Right lobe of liver (tissue), 6 donors: ENCODE data around the gene HUS1B. TPM values are rescaled to one million over a fixed set of nuclear protein-coding genes. Genes with fewer than 3 reads are reported as not detected.
"Not testable (repeated sequence)": the region's sequence is repeated elsewhere in the genome, so short reads cannot be mapped to it uniquely, and the experiment has no call there.

Source experiments
- ATAC-seq, 4 donors: fragments of 200-7000 bp; cut with Tn5 transposase; one replicate each; pipeline ENCODE4 v1.9.1; 2020; ENCODE audit warnings: mild to moderate bottlenecking in 4 of 4, moderate library complexity in 4 of 4
- DNase-seq, 3 donors: peaks; one replicate each; pipeline ENCODE4 v3.0.0-alpha.2; 2020
- H3K27ac ChIP-seq, 3 donors: fragments of 200-600 bp; one replicate each; pipeline ENCODE4 v1.8.0; 2022
- H3K27me3 ChIP-seq, 2 donors: fragments of 200-600 bp; one replicate each; pipeline ENCODE4 v1.8.0; 2022
- H3K36me3 ChIP-seq, 4 donors: fragments of 200-600 bp; sonication (generic) in 1 of 4; one replicate each; pipeline versions ENCODE4 v1.5.1 to v1.8.0; 2017 to 2022; ENCODE audit warnings: control low read depth in 1 of 4
- H3K4me1 ChIP-seq, 4 donors: fragments of 200-600 bp; sonication (generic) in 1 of 4; one replicate each; pipeline versions ENCODE4 v1.5.1 to v1.8.0; 2017 to 2022; ENCODE audit warnings: control low read depth in 1 of 4
- H3K4me3 ChIP-seq, 3 donors: fragments of 200-600 bp; one replicate each; pipeline ENCODE4 v1.8.0; 2022
- H3K9me3 ChIP-seq, 4 donors: fragments of 200-600 bp; sonication (generic) in 1 of 4; one replicate each; pipeline versions ENCODE4 v1.5.1 to v1.8.0; 2017 to 2022; ENCODE audit warnings: control low read depth in 1 of 4
- CTCF ChIP-seq, 4 donors: fragments of 200-600 bp in 3 of 4; fragments of 450-650 bp in 1 of 4; IDR thresholded peaks; one replicate each; pipeline versions ENCODE4 v1.5.1 to v1.8.0; 2016 to 2022; ENCODE audit warnings: antibody characterized with exemption in 4 of 4, mild to moderate bottlenecking in 2 of 4
- POLR2A ChIP-seq: fragments of 450-650 bp; IDR thresholded peaks from one replicate; pipeline ENCODE4 v1.6.1; 2017; ENCODE audit warnings: antibody characterized with exemption, mild to moderate bottlenecking
- WGBS: methylation state at CpG from one replicate; pipeline ENCODE4 v1.1.6; 2018; ENCODE audit warnings: low coverage, low lambda C conversion rate; ENCODE audit not compliant: insufficient coverage; ENCODE audit errors: missing lambda C conversion rate; 5-methylcytosine and 5-hydroxymethylcytosine counted together
- intact Hi-C, 2 donors: fragments of 100-400 bp; cut with DNase I; formaldehyde crosslinking; loops; one replicate each; pipeline versions ENCODE4 v1.11.2 to v1.14.1; 2022
- total RNA-seq, 6 experiments: library from RNA; depleted of rRNA in 2 of 6; stranded (reverse); fragments of >200 nt in 2 of 6; fragmentation: NEBNext Ultra II Directional in 3 of 6; extraction: Animal tissue kit (Norgen Biotek cat#: 25700) in 3 of 6; gene quantifications; one replicate each; pipeline versions ENCODE4 v1.1.0 to v1.2.4, GENCODE V29; 2016 to 2023
- donor health status: DM: no; HTN: yes; CAD: no.
- donor health status: DM: no; HTN: no; CAD: no.
- donor health status: DM: no; HTN: no; CAD: no.
- donor health status: DM: no; HTN: yes; CAD: no.
- donor health status: DM: no; HTN: yes; CAD: no.

HUS1B gene
- total RNA-seq, 6 experiments from 2014 or later, result 0.26 to 2.8 (median 0.34) TPM; not detected in 1

DNA sequence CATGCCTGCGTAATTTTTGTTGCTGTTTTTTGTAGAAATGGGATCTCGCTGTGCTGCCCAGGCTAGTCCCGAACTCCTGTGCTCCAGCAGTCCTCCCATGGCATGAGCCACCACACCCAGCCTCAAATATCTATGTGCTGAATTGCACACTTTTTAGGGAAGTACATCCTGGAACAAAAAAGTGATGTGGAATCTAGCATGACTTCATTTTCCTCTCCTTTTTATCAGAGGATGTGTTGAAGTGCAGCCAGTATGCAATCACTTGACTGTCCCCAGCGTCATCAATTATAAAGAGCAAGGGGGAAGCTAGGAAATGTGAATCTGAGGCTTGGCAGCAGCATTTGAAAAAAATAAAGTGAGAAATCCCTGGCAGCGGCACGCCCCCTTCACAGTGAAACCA is 42.4 kb upstream of the HUS1B start:
- DNase-seq, result no peak
- ATAC-seq, result peak; percentile 46 to 74 (median 54)
- 53% methylated on average over 4 of the region's 6 CpGs for WGBS
- Histone ChIP-seq H3K4me3 (no peak overlapping the region), H3K36me3 (no peaks in the 10 kb centered on the region), H3K9me3 (no peaks in the 10 kb centered on the region), H3K27me3 (no peaks in the 10 kb centered on the region), H3K4me1 (peaks cover 0 to under 1% (median 0%) of the 10 kb centered on the region in 4 donors), H3K27ac (no peak overlapping the region)
- intact Hi-C loops, result no loop called here
- TF ChIP-seq CTCF (IDR thresholded peaks at IDR 0.05), result no peak
- TF ChIP-seq POLR2A, result no peak

DNA sequence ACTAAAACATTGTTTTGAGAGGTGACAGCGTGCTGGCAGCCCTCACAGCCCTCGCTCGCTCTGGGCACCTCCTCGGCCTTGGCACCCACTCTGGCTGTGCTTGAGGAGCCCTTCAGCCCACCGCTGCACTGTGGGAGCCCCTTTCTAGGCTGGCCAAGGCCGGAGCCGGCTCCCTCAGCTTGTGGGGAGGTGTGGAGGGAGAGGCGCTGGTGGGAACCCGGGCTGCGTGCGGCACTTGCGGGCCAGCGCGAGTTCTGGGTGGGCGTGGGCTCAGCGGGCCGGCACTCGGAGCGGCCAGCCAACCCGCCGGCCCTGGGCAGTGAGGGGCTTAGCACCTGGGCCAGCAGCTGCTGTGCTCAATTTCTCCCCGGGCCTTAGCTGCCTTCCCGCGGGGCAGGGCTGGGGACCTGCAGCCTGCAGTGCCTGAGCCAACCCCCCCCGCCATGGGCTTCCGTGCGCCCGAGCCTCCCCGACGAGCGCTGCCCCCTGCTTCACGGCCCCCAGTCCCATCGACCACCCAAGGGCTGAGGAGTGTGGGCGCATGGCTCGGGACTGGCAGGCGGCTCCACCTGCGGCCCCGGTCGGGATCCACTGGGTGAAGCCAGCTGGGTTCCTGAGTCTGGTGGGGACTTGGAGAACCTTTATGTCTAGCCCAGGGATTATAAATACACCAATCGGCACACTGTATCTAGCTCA is 37.7 kb upstream of the HUS1B start:
- ATAC-seq, H3K27me3 ChIP-seq, DNase-seq, H3K36me3 ChIP-seq, H3K9me3 ChIP-seq, H3K4me1 ChIP-seq, H3K27ac ChIP-seq, H3K4me3 ChIP-seq, intact Hi-C loops: not testable (repeated sequence)
- WGBS, result no CpG with 5 or more reads among the region's 40 CpGs

DNA sequence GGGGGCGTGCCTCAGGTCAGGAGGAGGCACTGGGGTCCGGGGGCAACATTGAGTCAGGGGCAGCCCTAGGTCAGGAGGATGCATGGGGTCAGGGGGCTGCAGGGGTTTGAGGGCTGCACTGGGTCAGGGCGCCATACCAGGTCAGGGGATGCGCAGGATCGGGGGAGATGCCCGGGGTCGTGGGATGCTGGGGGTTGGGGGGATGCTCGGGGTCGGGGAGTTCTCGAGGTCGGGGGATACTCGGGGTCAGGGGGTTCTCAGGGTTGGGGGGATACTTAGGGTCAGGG is 36.8 kb upstream of the HUS1B start:
- ATAC-seq (no peak), DNase-seq (no peak)
- Histone ChIP-seq H3K36me3 (no peaks in the 10 kb centered on the region), H3K27ac (no peak overlapping the region), H3K4me3 (no peak overlapping the region), H3K27me3 (no peaks in the 10 kb centered on the region), H3K4me1 (peaks cover 0 to 3% (median 3%) of the 10 kb centered on the region in 4 donors), H3K9me3 (no peaks in the 10 kb centered on the region)
- TF ChIP-seq POLR2A, result no peak
- no peak for TF ChIP-seq CTCF (IDR thresholded peaks at IDR 0.05)
- intact Hi-C loops, result no loop called here
- WGBS, result 83% methylated on average over 7 of the region's 12 CpGs

GRCh38 chr6:692858-693722 is 36.2 kb upstream of the HUS1B start, which contains the start of gene EXOC2:
TSS of gene EXOC2 (minus strand) at chr6:693139. CDS start at chr6:637818, 55,321 bp downstream.
- no peaks in the 10 kb centered on the region for H3K36me3 ChIP-seq
- DNase-seq (peak; percentile 90 to 92 (median 90)), ATAC-seq (peak; percentile 94 to 98 (median 97))
- no peaks in the 10 kb centered on the region for H3K27me3 ChIP-seq
- H3K9me3 ChIP-seq, result no peaks in the 10 kb centered on the region
- H3K4me3 ChIP-seq, result peak within 1 kb of the TSS; percentile 83 to 98 (median 98)
- H3K4me1 ChIP-seq, result peaks cover 0 to 3% (median 3%) of the 10 kb centered on the region in 4 donors
- intact Hi-C loops, result no loop called here
- H3K27ac ChIP-seq, result peak within 1 kb of the TSS; percentile 41 to 78 (median 44)
- TF ChIP-seq CTCF (IDR thresholded peaks at IDR 0.05) (no peak), POLR2A (peak; percentile 70)
- 0% methylated on average over 8 of the region's 63 CpGs for WGBS

- intact Hi-C loops, result no loop called here
- Histone ChIP-seq H3K9me3 (no peaks in the 10 kb centered on the region), H3K4me1 (peaks cover 0 to 3% (median 3%) of the 10 kb centered on the region in 4 donors), H3K27ac (peak overlapping the region; percentile 41 to 78 (median 44)), H3K36me3 (no peaks in the 10 kb centered on the region), H3K27me3 (no peaks in the 10 kb centered on the region), H3K4me3 (peak overlapping the region; percentile 83 to 98 (median 98))
- TF ChIP-seq CTCF (IDR thresholded peaks at IDR 0.05), result no peak
- TF ChIP-seq POLR2A, result no peak
- WGBS, result under 1% methylated on average over 18 of the region's 45 CpGs
- DNase-seq (peak; percentile 57 to 71 (median 65)), ATAC-seq (peak; percentile 77 to 87 (median 84))
Observed at GRCh38 chr6:692356-692851, 35.5 kb upstream of the HUS1B start.
